Stimulated activated CD8-positive, alpha-beta memory T cell treated with anti-CD3 and anti-CD28 coated beads, Interleukin-15, amount 100 ng/mL, for 48 hours (primary cell): Measurements from ENCODE around the gene ANXA8L1.
"Not testable (repeated sequence)": the region's sequence is repeated elsewhere in the genome, so short reads cannot be mapped to it uniquely, and the experiment has no call there.

Experiments used
- DNase-seq, 2 donors: peaks; one replicate each; pipeline ENCODE4 v3.0.0-alpha.2; 2020; ENCODE audit warnings: low read depth in 2 of 2

The ANXA8L1 gene

GRCh38 chr10:46397767-46398166 lies 22.2 kb downstream of the ANXA8L1 start:
- not testable (repeated sequence) for DNase-seq

- DNase-seq = not testable (repeated sequence)
Observed at GRCh38 chr10:46398212-46398886, 22.8 kb downstream of the ANXA8L1 start.

DNA sequence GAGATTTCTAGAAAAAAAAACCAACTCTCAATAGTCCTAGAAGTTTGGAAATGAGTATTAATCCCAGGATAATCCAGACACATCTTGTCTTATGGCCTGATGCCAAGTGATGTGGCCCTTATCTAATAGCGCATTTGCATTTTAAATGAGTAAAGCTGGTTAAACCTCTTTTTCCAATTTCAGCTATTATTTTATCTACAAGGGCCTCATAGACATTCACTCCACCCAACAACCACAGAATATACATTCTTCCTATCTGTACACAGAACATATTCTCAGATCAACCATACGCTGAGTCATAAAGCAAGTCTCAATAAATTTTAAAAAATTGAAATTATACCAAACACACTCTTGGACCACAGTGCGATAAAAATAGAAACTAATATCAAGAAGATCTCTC lies 34.0 kb downstream of the ANXA8L1 start:
- not testable (repeated sequence) for DNase-seq

GRCh38 chr10:46411123-46411522 lies 35.5 kb downstream of the ANXA8L1 start:
- not testable (repeated sequence) for DNase-seq

- DNase-seq = not testable (repeated sequence)
Observed at GRCh38 chr10:46412665-46413064, 37.1 kb downstream of the ANXA8L1 start.

DNA sequence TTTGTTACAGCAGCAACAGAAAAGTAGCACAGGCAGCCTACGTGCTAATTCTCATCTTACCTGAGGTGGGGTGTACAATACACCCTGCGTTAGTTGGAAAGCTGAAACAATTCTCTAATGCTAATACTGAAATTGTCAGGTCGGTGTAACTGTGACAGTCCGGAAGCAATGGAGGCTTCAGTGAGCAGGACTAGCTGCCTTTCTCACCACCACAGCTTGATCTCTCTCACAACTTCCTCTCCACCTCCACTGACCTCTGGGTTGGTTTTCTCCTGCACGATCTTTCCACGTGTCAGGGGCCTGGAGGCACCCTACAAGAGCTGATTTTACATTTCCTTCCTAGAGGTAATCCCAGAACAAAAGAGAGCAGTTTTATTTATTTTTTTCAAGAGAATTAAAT lies 39.7 kb downstream of the ANXA8L1 start:
- not testable (repeated sequence) for DNase-seq

DNA sequence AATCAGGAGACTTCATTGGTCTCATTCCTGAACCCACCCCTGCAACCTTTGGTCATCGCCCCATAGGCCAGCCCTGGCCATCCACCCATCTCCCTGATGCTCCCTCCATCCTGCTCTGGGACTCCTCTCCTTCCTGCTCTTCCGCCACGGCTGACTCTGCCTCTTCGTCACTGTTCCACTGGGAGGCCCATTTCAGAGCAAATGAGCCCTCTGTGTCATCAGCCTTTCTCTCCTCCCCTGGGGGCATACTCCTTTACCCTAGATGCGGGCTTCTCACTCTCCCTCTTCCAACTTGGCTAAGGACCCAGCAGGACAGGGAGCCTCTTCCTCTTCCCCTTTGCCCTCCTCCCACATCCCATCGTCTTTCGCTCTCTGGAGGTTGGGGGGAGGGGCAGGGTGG lies 42.7 kb downstream of the ANXA8L1 start:
- not testable (repeated sequence) for DNase-seq

DNA sequence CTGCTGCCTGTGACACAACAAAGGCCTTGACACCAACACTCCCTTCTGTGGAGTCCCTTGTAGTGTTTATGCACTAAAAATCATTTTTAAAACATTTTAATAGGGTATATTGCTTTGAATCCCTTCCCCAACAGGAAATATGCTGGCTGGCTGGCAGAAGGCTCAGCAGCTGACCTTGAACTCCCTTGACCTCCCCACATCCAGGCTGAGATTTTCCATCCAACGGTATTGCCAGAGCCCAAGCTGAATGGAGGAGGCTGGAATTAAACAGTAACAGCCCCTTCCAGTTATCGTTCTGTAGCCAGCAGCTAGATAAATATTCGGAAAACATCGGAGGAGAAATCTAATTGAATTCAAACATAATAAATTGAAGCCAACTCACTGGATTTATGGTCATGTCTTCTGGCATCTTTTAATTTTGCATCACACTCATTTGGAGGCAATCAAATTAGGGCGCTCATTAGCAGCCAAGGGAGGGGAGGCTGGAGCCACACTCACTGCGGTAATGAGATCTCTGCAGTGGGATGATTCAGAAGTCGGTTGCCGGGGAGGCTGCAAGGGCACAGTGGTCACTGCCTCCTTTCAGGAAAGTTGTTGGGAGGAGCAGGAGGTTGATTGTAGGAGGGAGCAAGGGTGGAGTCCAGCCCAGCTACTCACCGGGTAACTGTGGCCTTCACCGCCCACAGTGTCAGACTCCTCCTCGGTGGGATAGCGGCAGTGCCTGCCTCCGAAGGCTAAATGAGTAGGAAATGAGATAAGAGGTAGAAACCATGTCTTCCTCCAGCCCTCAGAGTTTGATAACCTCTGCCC lies 44.2 kb downstream of the ANXA8L1 start:
- DNase-seq = not testable (repeated sequence)

- DNase-seq = not testable (repeated sequence)
Observed at GRCh38 chr10:46423550-46423949, 48.0 kb downstream of the ANXA8L1 start.

DNA sequence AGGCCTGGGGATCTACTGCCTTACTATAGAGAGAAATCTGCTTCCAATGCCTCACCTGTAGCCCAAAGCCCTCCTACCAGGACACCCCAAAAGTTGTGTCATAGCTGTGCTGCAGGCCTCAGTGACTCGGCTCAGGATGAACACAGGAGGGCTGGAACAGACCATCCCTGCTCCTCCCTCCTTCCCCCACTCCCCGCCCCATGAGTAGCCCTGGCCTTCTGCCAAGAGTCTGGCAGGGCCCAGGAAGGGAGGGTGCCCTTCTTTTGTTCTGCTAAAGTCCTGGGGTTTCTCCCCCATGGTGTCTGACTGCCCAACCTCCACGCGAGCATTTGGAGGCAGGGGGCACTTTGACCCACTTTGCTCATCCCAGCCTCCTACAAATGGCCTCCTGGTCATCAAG lies 65.4 kb downstream of the ANXA8L1 start:
- not testable (repeated sequence) for DNase-seq
